Muscle of leg (tissue), 11 donors: ENCODE results near the gene SPRY1. TPM values are rescaled to one million over a fixed set of nuclear protein-coding genes. Genes with fewer than 3 reads are reported as not detected.

Experiments
- DNase-seq: peaks from one replicate; pipeline ENCODE4 v3.0.0; 2013
- H3K27ac ChIP-seq: one replicate; pipeline ENCODE4 v1.5.1; 2013; ENCODE audit warnings: mild to moderate bottlenecking, low read length, control low read depth
- H3K27me3 ChIP-seq: one replicate; pipeline ENCODE4 v1.6.1; 2013; ENCODE audit warnings: low read length; ENCODE audit not compliant: control insufficient read depth, insufficient read depth
- H3K36me3 ChIP-seq: one replicate; pipeline ENCODE4 v1.6.1; 2013; ENCODE audit warnings: low read length; ENCODE audit not compliant: control insufficient read depth, insufficient read depth
- H3K4me1 ChIP-seq: one replicate; pipeline ENCODE4 v1.6.1; 2013; ENCODE audit warnings: low read length; ENCODE audit not compliant: control insufficient read depth, insufficient read depth
- H3K4me3 ChIP-seq: one replicate; pipeline ENCODE4 v1.5.1; 2013; ENCODE audit warnings: low read length, control low read depth
- H3K9me3 ChIP-seq: replicated peaks from 2 replicates; pipeline ENCODE4 v1.6.1; 2013; ENCODE audit warnings: low read depth, low read length; ENCODE audit not compliant: control insufficient read depth
- WGBS: methylation state at CpG from one replicate; pipeline ENCODE4 v1.1.5; 2013; ENCODE audit warnings: missing lambda C conversion rate; ENCODE audit not compliant: insufficient coverage; 5-methylcytosine and 5-hydroxymethylcytosine counted together
- polyA plus RNA-seq, 8 donors: library from polyadenylated mRNA; unstranded; fragments of 120-200 nt; gene quantifications; one replicate each; pipeline versions ENCODE4 v1.2.1 to v1.2.3, GENCODE V29; 2013; ENCODE audit warnings: inconsistent platforms in 1 of 8, low replicate concordance in 1 of 8; ENCODE audit not compliant: insufficient read length in 8 of 8, insufficient read depth in 1 of 8
- total RNA-seq: library from RNA; stranded (reverse); fragments of 120-200 nt; gene quantifications from one replicate; pipeline ENCODE4 v1.2.4, GENCODE V29; 2013

Gene SPRY1
- total and polyA plus RNA-seq, 9 donors, result 71.1 to 187 (median 150) TPM

DNA sequence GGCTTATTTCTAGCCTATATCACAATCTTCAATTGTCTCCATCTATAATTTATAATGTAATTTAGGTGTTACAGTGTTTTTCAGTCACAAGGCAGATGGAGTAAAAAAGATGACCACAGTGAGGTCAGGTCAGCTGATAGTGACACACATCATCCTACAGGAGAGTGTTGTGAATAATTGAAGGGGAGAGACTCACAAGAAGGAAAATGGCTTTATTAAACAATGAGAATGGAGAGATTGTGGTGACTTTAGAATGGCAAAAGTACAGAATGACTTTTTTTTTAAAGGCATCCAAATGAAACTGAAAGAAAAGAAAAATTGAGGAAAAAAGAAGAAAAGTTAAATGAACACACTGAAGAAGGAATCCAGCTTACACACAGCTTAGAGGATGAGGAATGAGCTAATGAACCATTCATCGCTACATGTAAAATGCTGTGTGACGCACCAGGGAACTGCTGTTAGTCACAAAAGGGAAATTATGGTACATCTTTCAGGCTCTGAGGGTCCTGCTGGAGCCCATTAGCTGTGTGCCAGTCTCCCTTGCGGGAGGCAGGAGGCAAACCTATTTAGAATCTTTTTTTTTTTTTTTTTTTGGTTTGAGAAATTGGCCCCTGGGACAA, 56.6 kb downstream of the SPRY1 start:
- no peaks in the 10 kb centered on the region for H3K36me3 ChIP-seq
- H3K9me3 ChIP-seq, result no peaks in the 10 kb centered on the region
- H3K27me3 ChIP-seq, result no peaks in the 10 kb centered on the region
- no peak for DNase-seq
- 100% methylated on average over 1 of the region's 3 CpGs for WGBS
- no peak overlapping the region for H3K4me3 ChIP-seq
- H3K27ac ChIP-seq, result no peak overlapping the region
- peaks cover 2% of the 10 kb centered on the region for H3K4me1 ChIP-seq
